ENCODE data around the gene EFHC2.

GRCh38 chrX:44253575-44253942, 89.9 kb downstream of the EFHC2 start:
- TF ChIP-seq CTCF (IDR thresholded peaks at IDR 0.05) (no peak), POLR2A (IDR thresholded peaks at IDR 0.05) (no peak)
